ENCODE measurements around the gene CHN1.

Gene CHN1

GRCh38 chr2:174788291-174788929, 216.8 kb downstream of the CHN1 start:
- Mint-ChIP-seq H3K4me3 (peak overlapping the region; percentile 41), H3K4me1 (peaks cover 6% of the 10 kb centered on the region), H3K9me3 (no peaks in the 10 kb centered on the region), H3K27ac (no peak overlapping the region), H3K27me3 (peaks cover 10% of the 10 kb centered on the region), H3K36me3 (no peaks in the 10 kb centered on the region)
- ATAC-seq (ENCODE audit: low read depth) (no peak), DNase-seq (ENCODE audit: low spot score in 2 of 2) (no peak)

GRCh38 chr2:174787487-174788205, 217.5 kb downstream of the CHN1 start:
- DNase-seq (ENCODE audit: low spot score in 2 of 2) (no peak), ATAC-seq (ENCODE audit: low read depth) (no peak)
- Mint-ChIP-seq H3K4me1 (peaks cover 6% of the 10 kb centered on the region), H3K27ac (no peak overlapping the region), H3K27me3 (peaks cover 8% of the 10 kb centered on the region), H3K9me3 (no peaks in the 10 kb centered on the region), H3K36me3 (no peaks in the 10 kb centered on the region), H3K4me3 (no peak overlapping the region)

GRCh38 chr2:174786066-174786725, 219.0 kb downstream of the CHN1 start:
- Mint-ChIP-seq H3K4me1 (peaks cover 3% of the 10 kb centered on the region), H3K27me3 (peaks cover 15% of the 10 kb centered on the region), H3K36me3 (no peaks in the 10 kb centered on the region), H3K9me3 (no peaks in the 10 kb centered on the region), H3K27ac (no peak overlapping the region), H3K4me3 (no peak overlapping the region)
- ATAC-seq (ENCODE audit: low read depth) (no peak), DNase-seq (ENCODE audit: low spot score in 2 of 2) (no peak)

DNA sequence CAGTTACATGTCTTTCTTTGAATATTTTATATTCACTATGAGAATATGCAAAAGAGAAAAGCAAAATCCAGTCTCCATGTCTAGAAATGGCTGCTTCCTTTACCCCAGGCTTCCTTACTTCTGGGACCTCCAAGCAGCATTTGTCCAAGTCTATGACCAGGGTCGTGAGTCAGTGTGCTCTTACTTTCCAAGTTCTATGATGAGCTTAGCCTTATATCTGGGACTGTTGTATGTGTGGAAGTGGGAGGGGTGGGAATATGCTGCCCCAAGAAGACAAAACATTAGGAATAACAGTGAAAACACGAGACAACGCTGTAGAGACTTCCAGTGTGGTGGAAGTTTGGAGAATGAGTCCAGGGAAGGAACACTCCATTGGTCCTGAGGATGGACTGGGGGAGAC, 219.7 kb downstream of the CHN1 start:
- H3K36me3 Mint-ChIP-seq, result no peaks in the 10 kb centered on the region
- H3K27me3 Mint-ChIP-seq, result peaks cover 17% of the 10 kb centered on the region
- ATAC-seq (ENCODE audit: low read depth), result no peak
- H3K9me3 Mint-ChIP-seq, result no peaks in the 10 kb centered on the region
- H3K4me1 Mint-ChIP-seq, result peaks cover 3% of the 10 kb centered on the region
- no peak for DNase-seq (ENCODE audit: low spot score in 2 of 2)
- H3K4me3 Mint-ChIP-seq, result no peak overlapping the region
- H3K27ac Mint-ChIP-seq, result no peak overlapping the region

- Mint-ChIP-seq H3K4me1 (peaks cover 3% of the 10 kb centered on the region), H3K36me3 (no peaks in the 10 kb centered on the region), H3K4me3 (no peak overlapping the region), H3K27me3 (peaks cover 16% of the 10 kb centered on the region), H3K27ac (no peak overlapping the region), H3K9me3 (no peaks in the 10 kb centered on the region)
- DNase-seq (ENCODE audit: low spot score in 2 of 2) (no peak), ATAC-seq (ENCODE audit: low read depth) (no peak)
These were observed 220.3 kb downstream of the CHN1 start for GRCh38 chr2:174784909-174785308.

- Mint-ChIP-seq H3K4me1 (peaks cover 3% of the 10 kb centered on the region), H3K27me3 (peaks cover 16% of the 10 kb centered on the region), H3K9me3 (no peaks in the 10 kb centered on the region), H3K27ac (no peak overlapping the region), H3K36me3 (no peaks in the 10 kb centered on the region), H3K4me3 (no peak overlapping the region)
- ATAC-seq (ENCODE audit: low read depth), result no peak
- DNase-seq (ENCODE audit: low spot score in 2 of 2), result no peak
These were observed 220.9 kb downstream of the CHN1 start for GRCh38 chr2:174784316-174784715.

DNA sequence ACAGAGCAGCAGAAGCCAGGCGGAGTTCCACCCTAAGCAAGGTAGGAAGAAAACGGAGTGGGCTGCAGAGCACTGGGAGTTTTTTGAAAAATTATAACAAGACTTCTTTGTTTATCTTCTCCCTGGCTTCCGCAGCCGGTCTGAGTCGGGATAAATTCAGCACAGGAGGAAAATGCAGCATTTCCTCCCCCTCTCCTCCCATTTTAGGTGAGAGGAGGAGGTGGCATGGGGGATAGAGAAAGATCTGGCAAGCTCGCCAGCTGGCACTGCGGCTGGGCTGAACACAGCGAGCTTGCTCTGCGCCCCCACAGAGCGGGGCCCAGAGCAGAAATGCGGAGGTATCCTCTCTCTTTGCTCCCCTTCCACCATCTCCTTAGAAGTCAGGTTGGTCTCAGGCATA, 223.2 kb downstream of the CHN1 start:
- Mint-ChIP-seq H3K4me3 (no peak overlapping the region), H3K4me1 (peaks cover 6% of the 10 kb centered on the region), H3K27me3 (peaks cover 23% of the 10 kb centered on the region), H3K36me3 (no peaks in the 10 kb centered on the region), H3K9me3 (no peaks in the 10 kb centered on the region), H3K27ac (no peak overlapping the region)
- ATAC-seq (ENCODE audit: low read depth) (no peak), DNase-seq (ENCODE audit: low spot score in 2 of 2) (no peak)

DNA sequence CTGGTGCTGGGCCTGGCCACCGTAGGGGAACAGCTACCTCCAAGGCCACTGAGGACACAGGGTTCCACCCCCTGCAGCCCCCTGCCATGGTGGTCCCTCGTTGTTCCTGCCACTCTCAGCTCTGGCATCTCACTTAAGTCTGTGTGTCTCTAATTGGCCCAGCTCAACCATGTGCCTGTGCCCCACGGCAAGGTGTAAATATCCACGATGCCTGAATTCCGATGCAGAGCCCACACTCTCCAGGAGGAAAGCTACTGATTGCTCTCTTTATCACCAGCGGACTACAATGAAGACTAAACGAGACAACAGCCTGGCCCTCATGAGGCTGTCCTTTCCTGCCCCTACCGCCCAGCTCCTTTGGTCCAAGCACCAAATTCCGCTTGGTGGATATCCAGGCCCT, 223.9 kb downstream of the CHN1 start:
- no peak overlapping the region for H3K4me3 Mint-ChIP-seq
- H3K4me1 Mint-ChIP-seq, result peaks cover 6% of the 10 kb centered on the region
- no peak overlapping the region for H3K27ac Mint-ChIP-seq

GRCh38 chr2:174780856-174781255, 224.3 kb downstream of the CHN1 start:
- Mint-ChIP-seq H3K27ac (no peak overlapping the region), H3K27me3 (peaks cover 23% of the 10 kb centered on the region), H3K36me3 (no peaks in the 10 kb centered on the region), H3K4me3 (no peak overlapping the region), H3K4me1 (peaks cover 10% of the 10 kb centered on the region), H3K9me3 (no peaks in the 10 kb centered on the region)
- DNase-seq (ENCODE audit: low spot score in 2 of 2) (no peak), ATAC-seq (ENCODE audit: low read depth) (no peak)

More for the DNA sequence above, 223.9 kb downstream of the CHN1 start:
- no peak for ATAC-seq (ENCODE audit: low read depth)
- DNase-seq (ENCODE audit: low spot score in 2 of 2), result no peak
- Mint-ChIP-seq H3K27me3 (peaks cover 23% of the 10 kb centered on the region), H3K36me3 (no peaks in the 10 kb centered on the region), H3K9me3 (no peaks in the 10 kb centered on the region)

DNA sequence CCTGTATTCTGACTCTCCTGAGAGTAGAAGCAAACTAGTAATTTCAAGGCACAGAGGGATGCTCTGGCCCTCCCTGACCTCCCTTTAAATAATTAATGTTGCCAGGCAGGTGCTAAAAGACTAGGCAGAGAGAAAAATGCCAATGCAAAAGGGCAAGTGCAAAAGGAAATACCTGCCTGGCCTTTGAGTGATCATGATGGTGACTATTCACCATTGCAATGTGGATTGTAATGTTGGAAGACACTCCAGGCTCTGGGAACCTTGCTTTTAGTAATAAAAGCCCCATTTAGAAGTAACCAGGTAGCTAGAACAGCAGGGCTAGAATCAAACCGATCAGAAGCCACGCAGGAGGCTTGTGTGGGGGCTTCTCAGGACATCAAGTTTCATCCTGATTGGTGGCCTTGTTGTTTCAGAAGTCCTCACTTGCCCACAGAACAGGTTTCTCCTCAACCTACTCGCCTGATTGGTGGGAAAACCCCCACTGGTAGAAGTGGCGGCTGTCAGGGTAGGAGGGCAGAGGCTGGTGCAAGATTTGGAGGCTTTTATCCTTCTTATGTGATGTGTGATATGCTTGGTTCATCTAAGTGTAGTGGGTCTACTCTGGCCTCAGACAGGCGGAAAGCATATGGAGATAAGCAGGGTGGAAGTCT, 224.9 kb downstream of the CHN1 start:
- Mint-ChIP-seq H3K4me3 (no peak overlapping the region), H3K27me3 (peaks cover 20% of the 10 kb centered on the region), H3K9me3 (no peaks in the 10 kb centered on the region), H3K36me3 (no peaks in the 10 kb centered on the region), H3K27ac (no peak overlapping the region), H3K4me1 (peaks cover 11% of the 10 kb centered on the region)
- ATAC-seq (ENCODE audit: low read depth), result no peak
- DNase-seq (ENCODE audit: low spot score in 2 of 2), result no peak

GRCh38 chr2:174779361-174779928, 225.7 kb downstream of the CHN1 start:
- no peak overlapping the region for H3K4me3 Mint-ChIP-seq
- peaks cover 16% of the 10 kb centered on the region for H3K27me3 Mint-ChIP-seq
- DNase-seq (ENCODE audit: low spot score in 2 of 2) (no peak), ATAC-seq (ENCODE audit: low read depth) (no peak)
- H3K4me1 Mint-ChIP-seq, result peaks cover 11% of the 10 kb centered on the region
- no peaks in the 10 kb centered on the region for H3K9me3 Mint-ChIP-seq
- no peaks in the 10 kb centered on the region for H3K36me3 Mint-ChIP-seq
- H3K27ac Mint-ChIP-seq, result no peak overlapping the region

- H3K27ac Mint-ChIP-seq, result peak overlapping the region; percentile 77
- DNase-seq (ENCODE audit: low spot score in 2 of 2) (no peak), ATAC-seq (ENCODE audit: low read depth) (peak; percentile 67)
- no peaks in the 10 kb centered on the region for H3K9me3 Mint-ChIP-seq
- H3K4me3 Mint-ChIP-seq, result no peak overlapping the region
- H3K4me1 Mint-ChIP-seq, result peaks cover 11% of the 10 kb centered on the region
- H3K36me3 Mint-ChIP-seq, result no peaks in the 10 kb centered on the region
- peaks cover 16% of the 10 kb centered on the region for H3K27me3 Mint-ChIP-seq
These were observed 226.8 kb downstream of the CHN1 start for GRCh38 chr2:174778085-174778981.

DNA sequence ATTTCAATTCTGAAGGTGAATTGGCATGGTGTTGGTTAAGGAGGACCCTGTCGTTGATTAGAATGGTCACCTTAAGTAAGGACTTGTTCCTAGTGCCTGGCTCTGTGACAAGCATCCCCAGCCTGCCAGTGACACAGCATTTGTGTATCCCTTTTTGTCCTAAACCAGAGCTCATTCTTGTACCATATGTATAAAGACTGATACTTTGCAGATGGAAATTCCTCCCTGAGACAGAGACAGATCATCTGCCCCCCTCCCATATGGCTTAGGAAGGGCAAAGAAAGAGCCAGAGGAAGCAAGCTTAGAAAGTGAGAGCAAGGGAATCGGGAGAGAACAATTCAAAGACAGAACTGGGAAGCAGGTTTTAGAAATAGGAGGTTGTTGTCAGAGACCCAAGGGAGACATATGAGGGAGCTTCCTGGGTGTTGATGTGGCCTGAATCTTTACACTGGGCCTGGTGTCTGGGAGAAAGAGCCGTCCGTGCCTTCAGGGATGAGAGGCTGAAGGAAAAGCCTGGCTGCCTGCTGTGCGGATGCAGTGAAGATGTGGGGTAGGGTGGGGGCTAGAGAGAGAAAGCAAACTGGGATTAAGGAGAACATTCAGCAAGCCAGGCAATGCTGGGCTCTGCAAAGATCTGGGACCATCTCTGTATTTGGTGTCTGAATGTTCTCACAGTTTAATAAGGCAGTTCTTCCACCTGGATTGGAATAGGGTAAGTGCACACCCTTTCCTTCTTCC, 227.7 kb downstream of the CHN1 start:
- Mint-ChIP-seq H3K9me3 (no peaks in the 10 kb centered on the region), H3K4me3 (no peak overlapping the region), H3K27ac (peak overlapping the region; percentile 10), H3K27me3 (peaks cover 16% of the 10 kb centered on the region), H3K36me3 (no peaks in the 10 kb centered on the region), H3K4me1 (peaks cover 11% of the 10 kb centered on the region)
- no peak for ATAC-seq (ENCODE audit: low read depth)
- DNase-seq (ENCODE audit: low spot score in 2 of 2), result no peak
